ENCODE data around the gene TRMT1. TPM values are rescaled to one million over a fixed set of nuclear protein-coding genes. Genes with fewer than 3 reads are reported as not detected.

The TRMT1 gene
- total RNA-seq, 1 donor from 2014 or later: 28.0 TPM

DNA sequence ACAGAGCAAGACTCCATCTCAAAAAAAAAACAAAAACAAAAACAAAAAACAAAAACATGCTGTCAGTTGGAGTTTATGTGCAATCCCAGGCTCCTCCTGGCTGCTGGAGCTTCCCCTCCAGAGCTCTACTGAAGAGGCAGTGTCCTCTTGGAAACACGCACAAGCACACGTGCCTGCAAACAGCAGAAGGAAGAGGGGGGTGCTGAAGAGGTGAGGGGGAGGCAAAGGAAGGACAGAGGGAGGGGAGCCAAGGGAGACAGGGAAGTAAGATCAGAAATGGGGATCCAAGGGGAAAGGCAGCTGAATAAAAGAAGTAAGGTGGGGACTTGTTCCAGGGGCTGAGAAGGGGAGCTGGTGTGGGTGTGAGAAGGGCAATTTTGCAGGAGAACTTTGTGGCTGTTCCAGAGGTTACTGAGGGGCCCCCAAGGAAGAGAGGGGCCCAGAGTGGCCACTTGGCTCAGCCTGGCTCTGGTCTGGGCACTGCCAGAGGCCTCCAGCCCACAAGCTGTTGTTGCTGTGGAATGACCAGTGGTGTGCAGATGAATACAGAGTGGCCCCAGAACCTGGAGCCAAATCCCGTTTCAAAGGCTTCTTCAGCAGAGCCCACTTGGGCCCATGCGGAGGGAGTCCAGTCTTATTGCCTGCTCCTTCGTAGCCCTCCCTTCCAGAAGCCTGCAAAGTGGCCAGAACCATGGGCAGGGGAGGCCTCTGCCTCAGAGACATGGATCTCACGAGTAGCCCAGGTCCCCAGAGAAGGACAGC, 48.3 kb downstream of the TRMT1 start:
- TF ChIP-seq, protein P1, sequence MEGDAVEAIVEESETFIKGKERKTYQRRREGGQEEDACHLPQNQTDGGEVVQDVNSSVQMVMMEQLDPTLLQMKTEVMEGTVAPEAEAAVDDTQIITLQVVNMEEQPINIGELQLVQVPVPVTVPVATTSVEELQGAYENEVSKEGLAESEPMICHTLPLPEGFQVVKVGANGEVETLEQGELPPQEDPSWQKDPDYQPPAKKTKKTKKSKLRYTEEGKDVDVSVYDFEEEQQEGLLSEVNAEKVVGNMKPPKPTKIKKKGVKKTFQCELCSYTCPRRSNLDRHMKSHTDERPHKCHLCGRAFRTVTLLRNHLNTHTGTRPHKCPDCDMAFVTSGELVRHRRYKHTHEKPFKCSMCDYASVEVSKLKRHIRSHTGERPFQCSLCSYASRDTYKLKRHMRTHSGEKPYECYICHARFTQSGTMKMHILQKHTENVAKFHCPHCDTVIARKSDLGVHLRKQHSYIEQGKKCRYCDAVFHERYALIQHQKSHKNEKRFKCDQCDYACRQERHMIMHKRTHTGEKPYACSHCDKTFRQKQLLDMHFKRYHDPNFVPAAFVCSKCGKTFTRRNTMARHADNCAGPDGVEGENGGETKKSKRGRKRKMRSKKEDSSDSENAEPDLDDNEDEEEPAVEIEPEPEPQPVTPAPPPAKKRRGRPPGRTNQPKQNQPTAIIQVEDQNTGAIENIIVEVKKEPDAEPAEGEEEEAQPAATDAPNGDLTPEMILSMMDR (IDR thresholded peaks at IDR 0.05): no peak
- no peak for DNase-seq (ENCODE audit: extremely low spot score in 2 of 2)
- Histone ChIP-seq H3K27me3 (no peaks in the 10 kb centered on the region), H3K27ac (peak overlapping the region; percentile 96), H3K36me3 (peaks cover 0 to 4% of the 10 kb centered on the region in 2 donors), H3K4me3 (no peak overlapping the region), H3K4me1 (peaks cover 96% of the 10 kb centered on the region), H3K9me3 (no peaks in the 10 kb centered on the region)
- intact Hi-C loops (cut with DNase I): no loop called here

DNA sequence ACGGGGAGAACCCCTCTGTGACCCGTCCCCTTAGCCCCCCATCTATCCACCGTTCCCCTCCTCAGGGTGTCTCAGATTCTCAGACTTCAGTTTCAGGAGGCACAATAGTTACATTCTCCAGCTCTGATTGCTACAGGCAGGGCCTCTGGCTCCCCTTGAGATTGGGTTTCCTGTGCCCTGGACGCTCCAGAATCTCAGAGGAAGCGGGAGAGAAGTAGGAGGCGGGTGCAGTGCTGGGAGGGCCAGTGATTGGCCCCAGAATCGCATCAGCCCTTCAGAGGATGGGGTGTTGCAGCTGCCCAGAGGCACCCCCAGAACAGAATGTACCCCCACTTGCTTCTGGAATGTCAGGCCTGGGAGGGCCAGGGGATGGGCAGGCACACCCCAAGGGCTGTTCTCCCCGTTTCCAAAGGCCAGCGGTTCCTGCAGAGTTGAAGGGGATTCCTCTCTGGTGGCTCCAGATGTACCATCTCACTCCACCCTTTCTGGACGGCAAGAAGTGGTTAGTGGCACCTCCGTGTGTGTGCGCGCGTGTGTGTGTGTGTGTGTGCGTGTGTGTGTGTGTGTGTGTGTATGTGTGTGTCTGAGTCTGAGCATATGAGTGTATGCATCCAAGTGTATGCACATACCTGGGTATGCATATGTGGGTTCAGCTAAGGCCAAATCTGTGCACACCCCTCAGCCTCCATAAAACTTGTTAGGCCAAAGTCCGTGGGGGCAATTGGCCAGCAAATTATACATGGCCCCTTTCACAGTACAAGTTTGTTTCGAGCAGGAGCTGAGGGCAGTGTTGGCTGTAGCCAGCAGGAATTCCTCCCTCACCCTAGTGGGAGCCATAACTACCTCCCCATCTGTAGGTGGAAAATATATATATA, 49.4 kb downstream of the TRMT1 start:
- intact Hi-C loops (cut with DNase I): no loop called here
- Histone ChIP-seq H3K27me3 (no peaks in the 10 kb centered on the region), H3K27ac (peak overlapping the region; percentile 96), H3K4me1 (peaks cover 99% of the 10 kb centered on the region), H3K36me3 (no peaks in the 10 kb centered on the region), H3K9me3 (no peaks in the 10 kb centered on the region), H3K4me3 (no peak overlapping the region)
- no peak for DNase-seq (ENCODE audit: extremely low spot score in 2 of 2)
- TF ChIP-seq POLR2AphosphoS5 (IDR thresholded peaks at IDR 0.05; ENCODE audit: insufficient read depth in 1 of 2, low read depth in 1 of 2): no peak
- TF ChIP-seq POLR2A (IDR thresholded peaks at IDR 0.05): no peak
- TF ChIP-seq, protein P1 (IDR thresholded peaks at IDR 0.05): no peak

DNA sequence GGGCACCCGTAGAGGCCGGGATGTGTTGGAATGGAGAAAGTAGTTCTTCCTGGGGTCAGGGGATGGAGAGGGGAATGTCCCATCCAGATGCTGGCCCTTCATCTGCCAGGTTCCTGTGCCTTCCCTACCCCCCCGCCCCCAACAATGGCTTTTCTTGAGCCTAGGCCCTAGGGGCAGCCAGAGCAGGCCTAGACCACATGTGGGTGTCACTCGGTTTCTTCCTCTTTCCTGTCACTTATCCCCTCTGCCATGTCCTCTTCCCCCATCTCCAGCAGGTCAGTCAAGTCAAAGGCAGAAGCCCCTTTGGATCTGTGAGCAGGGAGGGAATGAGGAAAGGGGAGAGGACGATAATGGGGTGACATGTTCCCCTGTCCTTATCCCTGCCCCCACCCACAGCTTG, 50.3 kb downstream of the TRMT1 start:
- peak overlapping the region; percentile 96 for H3K27ac ChIP-seq
- no peaks in the 10 kb centered on the region for H3K36me3 ChIP-seq
- DNase-seq (ENCODE audit: extremely low spot score in 2 of 2): no peak
- H3K4me3 ChIP-seq: no peak overlapping the region
- TF ChIP-seq, protein P1 (IDR thresholded peaks at IDR 0.05): no peak
- intact Hi-C loops (cut with DNase I): no loop called here
- H3K27me3 ChIP-seq: no peaks in the 10 kb centered on the region
- no peaks in the 10 kb centered on the region for H3K9me3 ChIP-seq
- peaks cover 99% of the 10 kb centered on the region for H3K4me1 ChIP-seq

DNA sequence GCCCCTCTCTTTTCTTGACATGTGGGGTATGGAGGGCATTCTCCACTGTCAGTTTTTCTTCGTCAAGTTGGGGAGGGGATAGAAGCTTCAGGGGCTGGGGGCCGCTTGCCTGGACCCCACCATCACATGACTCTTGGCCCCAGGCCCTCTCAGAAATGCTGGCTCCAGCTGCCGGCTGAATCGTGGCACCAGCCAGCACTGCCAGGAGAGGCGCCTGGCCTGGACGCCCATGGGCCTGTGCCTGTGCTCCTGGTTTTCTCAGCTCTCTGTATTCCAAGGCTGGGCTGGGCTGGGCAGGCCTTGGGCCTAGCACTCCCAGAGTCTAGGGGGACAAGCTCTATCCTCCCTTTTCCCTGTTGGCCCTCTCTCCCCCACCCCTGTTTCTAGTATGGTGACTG, 52.4 kb downstream of the TRMT1 start:
- Histone ChIP-seq H3K27me3 (no peaks in the 10 kb centered on the region), H3K9me3 (no peaks in the 10 kb centered on the region), H3K36me3 (no peaks in the 10 kb centered on the region), H3K27ac (peak overlapping the region; percentile 96), H3K4me1 (peaks cover 99% of the 10 kb centered on the region), H3K4me3 (no peak overlapping the region)
- no peak for DNase-seq (ENCODE audit: extremely low spot score in 2 of 2)
- no peak for TF ChIP-seq POLR2AphosphoS5 (IDR thresholded peaks at IDR 0.05; ENCODE audit: insufficient read depth in 1 of 2, low read depth in 1 of 2)
- intact Hi-C loops (cut with DNase I): loop anchor here (5.0 kb wide), 2 partner anchors 47 to 82 kb away; no protein-coding TSS in a partner anchor

DNA sequence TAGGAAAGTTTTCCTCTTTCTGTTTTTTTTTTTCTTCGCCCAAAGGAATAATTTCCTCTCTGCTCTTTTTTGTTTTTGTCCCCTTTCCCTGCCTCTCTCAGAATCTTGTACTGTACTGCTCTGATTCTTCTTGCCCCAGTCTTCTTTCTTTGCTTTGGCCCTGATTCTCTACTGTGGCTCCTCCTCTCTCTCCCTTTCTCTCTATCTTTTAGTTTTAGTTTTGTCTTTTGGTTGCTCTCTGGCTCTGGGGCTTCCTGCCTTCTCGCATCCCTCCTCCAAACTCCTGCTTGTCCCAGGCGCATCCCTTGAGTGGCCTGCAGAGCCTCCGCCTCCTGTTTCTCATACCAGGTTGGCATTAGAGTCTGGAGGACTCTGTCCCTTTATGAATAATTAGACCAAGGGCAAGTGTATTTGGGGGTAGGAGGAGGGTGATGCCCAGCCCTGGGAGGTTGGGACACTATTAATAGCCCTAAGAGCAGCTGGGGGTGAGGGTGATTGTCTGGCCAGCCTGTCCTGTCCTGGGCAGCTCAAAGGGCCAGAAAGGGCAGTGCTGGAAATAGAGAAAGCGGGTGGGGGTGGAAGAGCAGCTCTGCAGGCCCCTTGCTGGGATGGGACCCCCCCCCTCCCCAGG, 53.0 kb downstream of the TRMT1 start:
- H3K4me1 ChIP-seq: peaks cover 99% of the 10 kb centered on the region
- H3K9me3 ChIP-seq: no peaks in the 10 kb centered on the region
- no peak overlapping the region for H3K4me3 ChIP-seq
- TF ChIP-seq POLR2A (IDR thresholded peaks at IDR 0.05) (no peak), POLR2AphosphoS5 (IDR thresholded peaks at IDR 0.05; ENCODE audit: insufficient read depth in 1 of 2, low read depth in 1 of 2) (no peak)
- TF ChIP-seq, protein P1 (IDR thresholded peaks at IDR 0.05): no peak
- no peaks in the 10 kb centered on the region for H3K27me3 ChIP-seq
- intact Hi-C loops (cut with DNase I): loop anchor here (5.0 kb wide), 2 partner anchors 46 to 81 kb away; no protein-coding TSS in a partner anchor
- H3K36me3 ChIP-seq: no peaks in the 10 kb centered on the region
- DNase-seq (ENCODE audit: extremely low spot score in 2 of 2): no peak
- peak overlapping the region; percentile 96 for H3K27ac ChIP-seq
